SK-N-SH (cell line): ENCODE results near the gene PHYH. TPM values are rescaled to one million over a fixed set of nuclear protein-coding genes. Genes with fewer than 3 reads are reported as not detected.

Experiments
- CTCF ChIA-PET: fragments of 300-600, 350-600 bp; formaldehyde crosslinking; extraction: SDS; loops from one replicate; lab custom pipeline; 2021; lab: Yijun Ruan, JAX
- POLR2A ChIA-PET: fragments of 350-600 bp; sonication (Branson Sonifier 250); formaldehyde crosslinking; extraction: SDS; loops from one replicate; lab custom pipeline; 2020; ENCODE audit warnings: antibody characterized with exemption, inconsistent platforms; lab: Yijun Ruan, JAX
- DNase-seq: peaks from one replicate; pipeline ENCODE4 v3.0.0; 2012
- H2AFZ ChIP-seq: fragments of 200-600 bp; sonication (generic); 2 replicates; pipeline ENCODE4 v1.8.1; 2016; ENCODE audit warnings: antibody characterized with exemption, mild to moderate bottlenecking, low read depth
- H3F3A ChIP-seq: fragments of 200-600 bp; sonication (generic); replicated peaks from 2 replicates; pipeline ENCODE3; 2016; ENCODE audit warnings: antibody characterized with exemption, mild to moderate bottlenecking; ENCODE audit not compliant: insufficient read depth
- H3K27ac ChIP-seq, 2 experiments: fragments of 200-500 bp in 1 of 2; fragments of 200-600 bp in 1 of 2; sonication (Bioruptor generic) in 1 of 2; sonication (generic), shearing (Covaris generic) in 1 of 2; 2 replicates each; pipeline versions ENCODE4 v1.5.1 to v1.6.1; 2014 to 2016; ENCODE audit warnings: low read depth in 2 of 2, inconsistent platforms in 1 of 2, low read length in 1 of 2, mild to moderate bottlenecking in 1 of 2, mixed read lengths in 1 of 2
- H3K27me3 ChIP-seq: fragments of 200-600 bp; sonication (generic), shearing (Covaris generic); 2 replicates; pipeline ENCODE4 v1.6.1; 2016; ENCODE audit warnings: mixed run types; ENCODE audit not compliant: insufficient read depth
- H3K36me3 ChIP-seq, 2 experiments: fragments of 200-500 bp in 1 of 2; fragments of 200-600 bp in 1 of 2; sonication (Bioruptor generic) in 1 of 2; sonication (generic) in 1 of 2; replicated peaks in 1 of 2; 2 replicates each; pipeline versions ENCODE3 to v1.5.1; 2014 to 2016; ENCODE audit warnings: low read length in 1 of 2, mild to moderate bottlenecking in 1 of 2; ENCODE audit not compliant: insufficient read depth in 2 of 2, control insufficient read depth in 1 of 2
- H3K4me1 ChIP-seq, 2 experiments: fragments of 200-500 bp in 1 of 2; fragments of 200-600 bp in 1 of 2; sonication (Bioruptor generic) in 1 of 2; sonication (generic), shearing (Covaris generic) in 1 of 2; 2 replicates each; pipeline versions ENCODE4 v1.5.1 to v1.6.1; 2014 to 2016; ENCODE audit warnings: low read depth in 1 of 2, low read length in 1 of 2, mixed run types in 1 of 2; ENCODE audit not compliant: insufficient read depth in 2 of 2, control insufficient read depth in 1 of 2
- H3K4me2 ChIP-seq: fragments of 200-600 bp; sonication (generic), shearing (Covaris generic); 2 replicates; pipeline ENCODE4 v1.6.1; 2017; ENCODE audit warnings: mixed run types
- H3K4me3 ChIP-seq, 2 experiments: fragments of 200-500 bp in 1 of 2; fragments of 200-600 bp in 1 of 2; sonication (Bioruptor generic) in 1 of 2; sonication (generic), shearing (Covaris generic) in 1 of 2; 2 replicates each; pipeline versions ENCODE4 v1.5.1 to v1.8.1; 2014 to 2016; ENCODE audit warnings: low read depth in 2 of 2, inconsistent platforms in 1 of 2, low read length in 1 of 2, mild to moderate bottlenecking in 1 of 2, mixed read lengths in 1 of 2, moderate library complexity in 1 of 2
- H3K79me2 ChIP-seq: fragments of 200-600 bp; sonication (generic); 2 replicates; pipeline ENCODE4 v1.8.1; 2017; ENCODE audit warnings: mild to moderate bottlenecking; ENCODE audit not compliant: insufficient read depth
- H3K9ac ChIP-seq: fragments of 200-600 bp; sonication (generic); 2 replicates; pipeline ENCODE4 v1.6.1; 2017; ENCODE audit warnings: mixed run types
- H3K9me2 ChIP-seq: fragments of 200-600 bp; sonication (generic); 2 replicates; pipeline ENCODE4 v1.6.1; 2017; ENCODE audit warnings: mixed run types
- H3K9me3 ChIP-seq: fragments of 200-600 bp; sonication (generic); 2 replicates; pipeline ENCODE4 v1.6.1; 2017; ENCODE audit warnings: mixed run types, mild to moderate bottlenecking, moderate library complexity
- H4K20me1 ChIP-seq: fragments of 200-600 bp; sonication (generic); 2 replicates; pipeline ENCODE4 v1.6.1; 2017; ENCODE audit warnings: mild to moderate bottlenecking, mixed run types; ENCODE audit not compliant: insufficient read depth
- EP300 ChIP-seq, 2 experiments: IDR thresholded peaks; 2 replicates each; pipeline versions ENCODE4 v1.4.0 to v1.6.1; 2012; ENCODE audit warnings: borderline replicate concordance in 1 of 2, low read depth in 1 of 2, low read length in 1 of 2
- EZH2phosphoT487 ChIP-seq: fragments of 200-600 bp; sonication (generic); IDR thresholded peaks from 2 replicates; pipeline ENCODE4 v1.6.1; 2017; ENCODE audit warnings: low read depth, mixed run types, mild to moderate bottlenecking, antibody characterized with exemption, moderate library complexity, borderline replicate concordance
- FOSL2 ChIP-seq: IDR thresholded peaks from 2 replicates; pipeline ENCODE4 v1.4.0; 2012; ENCODE audit warnings: low read depth, mild to moderate bottlenecking, moderate library complexity, borderline replicate concordance
- FOXJ3 ChIP-seq: sonication (generic); formaldehyde crosslinking; IDR thresholded peaks from 2 replicates; pipeline ENCODE4 v1.5.1; 2020; ENCODE audit warnings: mild to moderate bottlenecking, missing genetic modification reagents
- FOXM1 ChIP-seq: IDR thresholded peaks from 2 replicates; pipeline ENCODE4 v1.4.0; 2012; ENCODE audit warnings: low read depth, mild to moderate bottlenecking
- MEF2A ChIP-seq: IDR thresholded peaks from 2 replicates; pipeline ENCODE4 v1.4.0; 2012; ENCODE audit warnings: low read depth, borderline replicate concordance
- POLR2AphosphoS5 ChIP-seq: IDR thresholded peaks from 2 replicates; pipeline ENCODE4 v1.6.1; 2012; ENCODE audit warnings: low read depth, low read length
- RCOR1 ChIP-seq: fragments of 150-350 bp; IDR thresholded peaks from 2 replicates; pipeline ENCODE4 v1.6.1; 2017; ENCODE audit warnings: antibody characterized with exemption, low read length
- SMC3 ChIP-seq: IDR thresholded peaks from 2 replicates; pipeline ENCODE4 v1.6.1; 2012; ENCODE audit warnings: low read depth, low read length, improper control_type of control experiment
- TCF12 ChIP-seq: IDR thresholded peaks from 2 replicates; pipeline ENCODE4 v1.4.0; 2012
- YY1 ChIP-seq: IDR thresholded peaks from 2 replicates; pipeline ENCODE4 v1.4.0; 2012; ENCODE audit warnings: low read depth, mild to moderate bottlenecking
- WGBS: methylation state at CpG from one replicate; pipeline ENCODE4 v1.1.6; 2017; ENCODE audit warnings: low lambda C conversion rate; 5-methylcytosine and 5-hydroxymethylcytosine counted together
- polyA plus RNA-seq, 3 experiments: library from polyadenylated mRNA; depleted of rRNA; stranded (reverse); fragments of >200 nt; gene quantifications; 2 replicates each; pipeline ENCODE4 v1.2.3, GENCODE V29; 2012
- TF ChIP-seq, protein P1 (sequence below): fragments of 200-600 bp; sonication (generic); IDR thresholded peaks from 2 replicates; pipeline ENCODE4 v1.6.1; 2017; ENCODE audit warnings: antibody characterized with exemption, mild to moderate bottlenecking, moderate library complexity
- TF ChIP-seq, protein P2 (sequence below): IDR thresholded peaks from 2 replicates; pipeline ENCODE4; 2012
- TF ChIP-seq, protein P3 (sequence below): fragments of 150-350 bp; IDR thresholded peaks from 2 replicates; pipeline ENCODE4 v1.6.1; 2016; ENCODE audit warnings: mild to moderate bottlenecking, low read depth, low read length
- TF ChIP-seq, protein P4 (sequence below): fragments of 150-350 bp; IDR thresholded peaks from 2 replicates; pipeline ENCODE4 v1.6.1; 2017; ENCODE audit warnings: antibody characterized with exemption, low read length, low read depth, borderline replicate concordance

Gene PHYH
- polyA plus RNA-seq, 1 of the 3 experiments (the other 2 are of a cell fraction), result 16.2 TPM

DNA sequence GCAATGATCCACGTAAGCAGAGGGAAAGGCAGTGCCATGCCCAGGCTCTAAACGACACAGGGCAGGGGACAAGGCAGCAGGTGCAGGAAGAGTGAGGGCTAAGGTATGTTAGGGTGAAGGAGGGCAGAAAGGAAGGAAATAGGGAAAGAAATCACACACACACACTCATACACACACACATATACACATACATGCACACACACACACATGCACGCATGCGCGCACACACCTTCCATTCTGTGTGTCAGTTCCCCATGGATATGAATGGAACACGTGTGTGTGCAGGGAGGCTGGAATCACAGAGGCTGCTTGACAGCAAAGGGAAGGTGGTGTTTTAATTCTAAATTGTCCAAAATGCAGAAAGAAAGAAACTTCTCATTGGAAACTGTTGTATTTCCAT lies 6.2 kb upstream of the PHYH start:
- no peaks in the 10 kb centered on the region for H4K20me1 ChIP-seq
- no peak overlapping the region for H3K27ac ChIP-seq
- H3F3A ChIP-seq, result peaks cover 10% of the 10 kb centered on the region
- DNase-seq, result no peak
- H3K9ac ChIP-seq, result no peak overlapping the region
- no peaks in the 10 kb centered on the region for H3K27me3 ChIP-seq
- H3K4me2 ChIP-seq, result no peak overlapping the region
- ChIA-PET CTCF (interaction anchor here (1.2 to 8.9 kb wide), 2 partner anchors 98 to 144 kb away, joined by 3 to 106 read pairs; partner anchors contain the start of gene MCM10), POLR2A (no interaction called here)
- 77% methylated on average over 6 of the region's 6 CpGs for WGBS
- H3K36me3 ChIP-seq, result no peaks in the 10 kb centered on the region
- H3K4me1 ChIP-seq, result peaks cover 4 to 7% of the 10 kb centered on the region in 2 experiments; a peak in 3 of 4 replicates
- H2AFZ ChIP-seq, result no peak overlapping the region
- TF ChIP-seq EZH2phosphoT487, result no peak
- no peak for TF ChIP-seq SMC3
- no peak for TF ChIP-seq FOXJ3
- TF ChIP-seq, all 33 proteins: peak for 0
- Histone ChIP-seq H3K9me3 (no peaks in the 10 kb centered on the region), H3K9me2 (no peaks in the 10 kb centered on the region), H3K4me3 (no peak overlapping the region), H3K79me2 (0 out of 2 replicates have a peak, but pooled peaks cover 4% of the 10 kb centered on the region)

DNA sequence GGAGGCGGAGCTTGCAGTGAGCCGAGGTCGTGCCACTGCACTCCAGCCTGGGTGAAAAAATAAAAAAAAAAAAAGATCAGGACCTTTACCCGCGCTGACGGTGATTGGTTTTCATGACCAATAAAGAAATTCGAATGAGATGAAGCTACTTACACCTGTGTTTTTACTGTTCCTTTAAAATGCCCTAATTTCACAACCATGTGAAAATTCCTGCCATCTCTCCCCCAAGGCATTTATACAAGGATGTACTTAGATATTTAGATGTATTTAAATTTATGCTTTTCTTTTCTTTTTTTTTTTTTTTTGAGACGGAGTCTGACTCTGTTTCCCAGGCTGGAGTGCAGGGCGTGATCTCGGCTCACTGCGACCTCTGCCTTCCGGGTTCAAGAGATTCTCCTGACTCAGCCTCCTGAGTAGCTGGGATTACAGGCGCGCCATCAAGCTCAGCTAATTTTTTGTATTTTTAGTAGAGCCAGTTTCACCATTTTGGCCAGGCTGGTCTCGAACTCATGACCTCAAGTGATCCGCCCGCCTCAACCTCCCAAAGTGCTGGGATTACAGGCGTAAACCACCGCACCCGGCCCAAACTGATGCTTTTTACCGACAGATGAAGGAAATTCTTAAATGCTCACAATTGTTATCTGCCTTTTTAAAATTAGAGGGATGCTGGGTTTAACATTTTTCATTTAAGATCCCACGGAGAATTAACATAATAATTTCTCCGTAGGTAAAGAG lies 3.1 kb upstream of the PHYH start:
- ChIA-PET POLR2A (interaction anchor here (0.7 to 1.5 kb wide), 6 partner anchors 95 to 141 kb away, joined by 3 to 6 read pairs (median 4); partner anchors contain the start of gene MCM10), CTCF (interaction anchor here (0.6 to 8.9 kb wide), 53 partner anchors 8 to 234 kb away, joined by 3 to 106 read pairs (median 4); partner anchors contain the start of gene MCM10)
- Histone ChIP-seq H3F3A (peaks cover 10% of the 10 kb centered on the region), H3K27me3 (no peaks in the 10 kb centered on the region), H3K4me3 (peak overlapping the region; percentile 55 to 72; a peak in 3 of 4 replicates), H3K27ac (peak overlapping the region in 1 of 2 experiments; percentile 96; a peak in 2 of 4 replicates), H2AFZ (peak overlapping the region; percentile 97), H3K4me2 (peak overlapping the region; percentile 88; the same call in 1 of the 2 replicates), H4K20me1 (no peaks in the 10 kb centered on the region), H3K4me1 (peaks cover 6 to 7% of the 10 kb centered on the region in 2 experiments; a peak in 3 of 4 replicates), H3K36me3 (no peaks in the 10 kb centered on the region), H3K79me2 (peaks cover 12% of the 10 kb centered on the region; the same call in 1 of the 2 replicates), H3K9me3 (no peaks in the 10 kb centered on the region), H3K9ac (peak overlapping the region; percentile 92; the same call in 1 of the 2 replicates), H3K9me2 (no peaks in the 10 kb centered on the region)
- no peak for DNase-seq
- WGBS, result 78% methylated on average over 23 of the region's 23 CpGs
- TF ChIP-seq MEF2A, result no peak
- no peak for TF ChIP-seq RCOR1
- TF ChIP-seq EZH2phosphoT487, result no peak
- TF ChIP-seq EP300 (IDR thresholded peaks at IDR 0.05; ENCODE audit: borderline replicate concordance in 1 of 2, low read depth in 1 of 2, low read length in 1 of 2), result no peak
- TF ChIP-seq TCF12, result no peak
- TF ChIP-seq POLR2AphosphoS5, result no peak
- TF ChIP-seq FOXM1, result no peak
- no peak for TF ChIP-seq FOSL2
- TF ChIP-seq, protein P1, sequence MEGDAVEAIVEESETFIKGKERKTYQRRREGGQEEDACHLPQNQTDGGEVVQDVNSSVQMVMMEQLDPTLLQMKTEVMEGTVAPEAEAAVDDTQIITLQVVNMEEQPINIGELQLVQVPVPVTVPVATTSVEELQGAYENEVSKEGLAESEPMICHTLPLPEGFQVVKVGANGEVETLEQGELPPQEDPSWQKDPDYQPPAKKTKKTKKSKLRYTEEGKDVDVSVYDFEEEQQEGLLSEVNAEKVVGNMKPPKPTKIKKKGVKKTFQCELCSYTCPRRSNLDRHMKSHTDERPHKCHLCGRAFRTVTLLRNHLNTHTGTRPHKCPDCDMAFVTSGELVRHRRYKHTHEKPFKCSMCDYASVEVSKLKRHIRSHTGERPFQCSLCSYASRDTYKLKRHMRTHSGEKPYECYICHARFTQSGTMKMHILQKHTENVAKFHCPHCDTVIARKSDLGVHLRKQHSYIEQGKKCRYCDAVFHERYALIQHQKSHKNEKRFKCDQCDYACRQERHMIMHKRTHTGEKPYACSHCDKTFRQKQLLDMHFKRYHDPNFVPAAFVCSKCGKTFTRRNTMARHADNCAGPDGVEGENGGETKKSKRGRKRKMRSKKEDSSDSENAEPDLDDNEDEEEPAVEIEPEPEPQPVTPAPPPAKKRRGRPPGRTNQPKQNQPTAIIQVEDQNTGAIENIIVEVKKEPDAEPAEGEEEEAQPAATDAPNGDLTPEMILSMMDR, result no peak
- TF ChIP-seq, protein P2, sequence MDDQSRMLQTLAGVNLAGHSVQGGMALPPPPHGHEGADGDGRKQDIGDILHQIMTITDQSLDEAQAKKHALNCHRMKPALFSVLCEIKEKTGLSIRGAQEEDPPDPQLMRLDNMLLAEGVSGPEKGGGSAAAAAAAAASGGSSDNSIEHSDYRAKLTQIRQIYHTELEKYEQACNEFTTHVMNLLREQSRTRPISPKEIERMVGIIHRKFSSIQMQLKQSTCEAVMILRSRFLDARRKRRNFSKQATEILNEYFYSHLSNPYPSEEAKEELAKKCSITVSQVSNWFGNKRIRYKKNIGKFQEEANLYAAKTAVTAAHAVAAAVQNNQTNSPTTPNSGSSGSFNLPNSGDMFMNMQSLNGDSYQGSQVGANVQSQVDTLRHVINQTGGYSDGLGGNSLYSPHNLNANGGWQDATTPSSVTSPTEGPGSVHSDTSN, result no peak
- TF ChIP-seq, protein P3, sequence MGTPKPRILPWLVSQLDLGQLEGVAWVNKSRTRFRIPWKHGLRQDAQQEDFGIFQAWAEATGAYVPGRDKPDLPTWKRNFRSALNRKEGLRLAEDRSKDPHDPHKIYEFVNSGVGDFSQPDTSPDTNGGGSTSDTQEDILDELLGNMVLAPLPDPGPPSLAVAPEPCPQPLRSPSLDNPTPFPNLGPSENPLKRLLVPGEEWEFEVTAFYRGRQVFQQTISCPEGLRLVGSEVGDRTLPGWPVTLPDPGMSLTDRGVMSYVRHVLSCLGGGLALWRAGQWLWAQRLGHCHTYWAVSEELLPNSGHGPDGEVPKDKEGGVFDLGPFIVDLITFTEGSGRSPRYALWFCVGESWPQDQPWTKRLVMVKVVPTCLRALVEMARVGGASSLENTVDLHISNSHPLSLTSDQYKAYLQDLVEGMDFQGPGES, result no peak
- TF ChIP-seq, protein P4, sequence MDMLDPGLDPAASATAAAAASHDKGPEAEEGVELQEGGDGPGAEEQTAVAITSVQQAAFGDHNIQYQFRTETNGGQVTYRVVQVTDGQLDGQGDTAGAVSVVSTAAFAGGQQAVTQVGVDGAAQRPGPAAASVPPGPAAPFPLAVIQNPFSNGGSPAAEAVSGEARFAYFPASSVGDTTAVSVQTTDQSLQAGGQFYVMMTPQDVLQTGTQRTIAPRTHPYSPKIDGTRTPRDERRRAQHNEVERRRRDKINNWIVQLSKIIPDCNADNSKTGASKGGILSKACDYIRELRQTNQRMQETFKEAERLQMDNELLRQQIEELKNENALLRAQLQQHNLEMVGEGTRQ, result no peak
- no peak for TF ChIP-seq YY1
